Neuronal stem cell (in vitro differentiated cells): Measurements from ENCODE around the gene EED.
A peak's percentile ranks its signal among the peaks of the same experiment; 100 is the strongest.
"Not testable (repeated sequence)": the region's sequence is repeated elsewhere in the genome, so short reads cannot be mapped to it uniquely, and the experiment has no call there.

ENCODE experiments used
- DNase-seq: peaks from one replicate; pipeline ENCODE4 v3.0.0-alpha.2; 2013; ENCODE audit warnings: low spot score
- H2AFZ ChIP-seq: one replicate; pipeline ENCODE4 v1.6.1; 2013; ENCODE audit warnings: mild to moderate bottlenecking, low read length, inconsistent platforms
- H2AK5ac ChIP-seq: 2 replicates; pipeline ENCODE4 v1.6.1; 2013; ENCODE audit warnings: low read depth, mild to moderate bottlenecking, inconsistent platforms, low read length, moderate library complexity, mixed read lengths
- H2BK120ac ChIP-seq: 2 replicates; pipeline ENCODE4 v1.6.1; 2013; ENCODE audit warnings: low read depth, mild to moderate bottlenecking, inconsistent platforms, low read length, moderate library complexity, mixed read lengths
- H2BK12ac ChIP-seq: one replicate; pipeline ENCODE4 v1.6.1; 2013; ENCODE audit warnings: low read length, inconsistent platforms
- H2BK15ac ChIP-seq: 2 replicates; pipeline ENCODE4 v1.6.1; 2013; ENCODE audit warnings: mild to moderate bottlenecking, low read length, inconsistent platforms, mixed read lengths
- H2BK5ac ChIP-seq: one replicate; pipeline ENCODE4 v1.6.1; 2013; ENCODE audit warnings: inconsistent platforms, mild to moderate bottlenecking, low read length, moderate library complexity
- H3K14ac ChIP-seq: one replicate; pipeline ENCODE4 v1.6.1; 2013; ENCODE audit warnings: low read length, inconsistent platforms
- H3K18ac ChIP-seq: 2 replicates; pipeline ENCODE4 v1.6.1; 2013; ENCODE audit warnings: low read length, inconsistent platforms
- H3K23ac ChIP-seq: 2 replicates; pipeline ENCODE4 v1.6.1; 2013; ENCODE audit warnings: low read depth, mild to moderate bottlenecking, mixed read lengths, low read length, inconsistent platforms; ENCODE audit not compliant: poor library complexity
- H3K27ac ChIP-seq: replicated peaks from 3 replicates; pipeline ENCODE4 v1.5.1; 2013; ENCODE audit warnings: low read length, inconsistent platforms
- H3K27me3 ChIP-seq, 3 experiments: 2 replicates each; pipeline ENCODE4 v1.6.1; 2013; ENCODE audit warnings: low read length in 3 of 3, mild to moderate bottlenecking in 2 of 3, inconsistent platforms in 1 of 3, low read depth in 1 of 3, mixed read lengths in 1 of 3, moderate library complexity in 1 of 3; ENCODE audit not compliant: control insufficient read depth in 3 of 3, insufficient read depth in 3 of 3
- H3K36me3 ChIP-seq, 2 donors: replicated peaks in 1 of 2; 2 replicates each; pipeline ENCODE4 v1.6.1; 2013; ENCODE audit warnings: low read length in 2 of 2; ENCODE audit not compliant: control insufficient read depth in 2 of 2, insufficient read depth in 2 of 2
- H3K4ac ChIP-seq: 2 replicates; pipeline ENCODE4 v1.6.1; 2013; ENCODE audit warnings: inconsistent platforms, mild to moderate bottlenecking, low read length, moderate library complexity
- H3K4me1 ChIP-seq, 2 donors: 1 replicate in 1 of 2; 2 replicates in 1 of 2; pipeline ENCODE4 v1.6.1; 2013; ENCODE audit warnings: low read length in 2 of 2, low read depth in 1 of 2; ENCODE audit not compliant: control insufficient read depth in 2 of 2, insufficient read depth in 1 of 2
- H3K4me2 ChIP-seq: one replicate; pipeline ENCODE4 v1.6.1; 2013; ENCODE audit warnings: mild to moderate bottlenecking, low read length, inconsistent platforms; ENCODE audit not compliant: insufficient read depth, poor library complexity, severe bottlenecking
- H3K4me3 ChIP-seq, 2 donors: 2 replicates each; pipeline ENCODE4 v1.5.1; 2013; ENCODE audit warnings: low read length in 2 of 2, mild to moderate bottlenecking in 2 of 2, inconsistent platforms in 1 of 2, moderate library complexity in 1 of 2
- H3K79me1 ChIP-seq: one replicate; pipeline ENCODE4 v1.6.1; 2013; ENCODE audit warnings: low read depth, mild to moderate bottlenecking, inconsistent platforms, low read length, moderate library complexity
- H3K9ac ChIP-seq: one replicate; pipeline ENCODE4 v1.6.1; 2013; ENCODE audit warnings: mild to moderate bottlenecking, low read depth, low read length, inconsistent platforms; ENCODE audit not compliant: poor library complexity
- H3K9me3 ChIP-seq, 2 donors: replicated peaks in 1 of 2; 2 replicates each; pipeline versions ENCODE3 to v1.6.1; 2013; ENCODE audit warnings: low read length in 2 of 2, mild to moderate bottlenecking in 2 of 2, inconsistent platforms in 1 of 2, low read depth in 1 of 2, mixed read lengths in 1 of 2, moderate library complexity in 1 of 2; ENCODE audit not compliant: control insufficient read depth in 2 of 2, insufficient read depth in 1 of 2
- H4K8ac ChIP-seq: one replicate; pipeline ENCODE4 v1.6.1; 2013; ENCODE audit warnings: low read depth, mild to moderate bottlenecking, inconsistent platforms, low read length, moderate library complexity
- H4K91ac ChIP-seq: one replicate; pipeline ENCODE4 v1.6.1; 2013; ENCODE audit warnings: low read length, low read depth, mild to moderate bottlenecking, inconsistent platforms; ENCODE audit not compliant: poor library complexity
- WGBS, 2 donors: extraction: QIAGEN DNeasy Blood & Tissue Kit; methylation state at CpG; one replicate each; pipeline ENCODE4 v1.1.7; 2013; ENCODE audit warnings: missing lambda C conversion rate in 2 of 2, mixed read lengths in 1 of 2; ENCODE audit not compliant: insufficient read length in 2 of 2, insufficient replicate concordance in 1 of 2; ENCODE audit errors: extremely low coverage in 2 of 2; 5-methylcytosine and 5-hydroxymethylcytosine counted together

Gene EED

GRCh38 chr11:86288776-86289507 lies 44.4 kb downstream of the EED start:
- no peak overlapping the region for H4K91ac ChIP-seq
- no peak overlapping the region for H2AK5ac ChIP-seq
- no peak overlapping the region for H2BK120ac ChIP-seq
- no peaks in the 10 kb centered on the region for H3K27me3 ChIP-seq
- H3K4me1 ChIP-seq, result peaks cover 0 to 1% of the 10 kb centered on the region in 2 donors
- no peak overlapping the region for H4K8ac ChIP-seq
- no peak overlapping the region for H3K9ac ChIP-seq
- H2AFZ ChIP-seq, result no peak overlapping the region
- no peak overlapping the region for H3K4ac ChIP-seq
- H3K14ac ChIP-seq, result no peak overlapping the region
- no peak overlapping the region for H3K27ac ChIP-seq
- H2BK12ac ChIP-seq, result no peak overlapping the region
- H3K4me3 ChIP-seq, result no peak overlapping the region
- DNase-seq, result no peak
- H3K9me3 ChIP-seq, result no peaks in the 10 kb centered on the region
- H2BK5ac ChIP-seq, result no peak overlapping the region
- peaks cover 4 to 8% of the 10 kb centered on the region in 2 donors for H3K36me3 ChIP-seq
- H2BK15ac ChIP-seq, result no peak overlapping the region
- H3K23ac ChIP-seq, result peak overlapping the region; percentile 69
- H3K4me2 ChIP-seq, result no peak overlapping the region
- no peak overlapping the region for H3K18ac ChIP-seq
- no CpG with 5 or more reads among the region's 7 CpGs for WGBS, 2 donors
- H3K79me1 ChIP-seq, result no peaks in the 10 kb centered on the region

GRCh38 chr11:86289508-86290280 lies 45.1 kb downstream of the EED start:
- H3K14ac ChIP-seq, H3K4me2 ChIP-seq, H2BK120ac ChIP-seq, H2AFZ ChIP-seq, H3K27ac ChIP-seq, H2BK12ac ChIP-seq, H3K27me3 ChIP-seq, H4K91ac ChIP-seq, H3K4ac ChIP-seq, H3K4me3 ChIP-seq, H3K23ac ChIP-seq, H3K9ac ChIP-seq, H3K18ac ChIP-seq, H3K9me3 ChIP-seq, DNase-seq, H4K8ac ChIP-seq, H2BK15ac ChIP-seq, H3K79me1 ChIP-seq, H3K4me1 ChIP-seq, H2BK5ac ChIP-seq, H2AK5ac ChIP-seq, H3K36me3 ChIP-seq: not testable (repeated sequence)
- WGBS, 2 donors, result no CpG with 5 or more reads among the region's 9 CpGs

- H3K4ac ChIP-seq, result no peak overlapping the region
- H2AK5ac ChIP-seq, result no peak overlapping the region
- H2BK5ac ChIP-seq, result no peak overlapping the region
- H4K8ac ChIP-seq, result no peak overlapping the region
- H2BK120ac ChIP-seq, result no peak overlapping the region
- no peak overlapping the region for H3K18ac ChIP-seq
- no peaks in the 10 kb centered on the region for H3K27me3 ChIP-seq
- no peak overlapping the region for H3K27ac ChIP-seq
- H3K9ac ChIP-seq, result no peak overlapping the region
- peaks cover 0 to 5% of the 10 kb centered on the region in 2 donors for H3K9me3 ChIP-seq
- no peak overlapping the region for H2BK12ac ChIP-seq
- H3K4me1 ChIP-seq, result peaks cover 0 to 1% of the 10 kb centered on the region in 2 donors
- peak; percentile 57 for DNase-seq
- no peak overlapping the region for H3K4me3 ChIP-seq
- WGBS, 2 donors, result no CpG with 5 or more reads among the region's 3 CpGs
- no peak overlapping the region for H3K23ac ChIP-seq
- no peaks in the 10 kb centered on the region for H3K36me3 ChIP-seq
- H4K91ac ChIP-seq, result no peak overlapping the region
- no peak overlapping the region for H3K4me2 ChIP-seq
- no peak overlapping the region for H2BK15ac ChIP-seq
- H2AFZ ChIP-seq, result no peak overlapping the region
- H3K79me1 ChIP-seq, result no peaks in the 10 kb centered on the region
- no peak overlapping the region for H3K14ac ChIP-seq
These were observed 47.1 kb downstream of the EED start for GRCh38 chr11:86291466-86292262.
